ENCODE results near the gene VTN.

Gene VTN

DNA sequence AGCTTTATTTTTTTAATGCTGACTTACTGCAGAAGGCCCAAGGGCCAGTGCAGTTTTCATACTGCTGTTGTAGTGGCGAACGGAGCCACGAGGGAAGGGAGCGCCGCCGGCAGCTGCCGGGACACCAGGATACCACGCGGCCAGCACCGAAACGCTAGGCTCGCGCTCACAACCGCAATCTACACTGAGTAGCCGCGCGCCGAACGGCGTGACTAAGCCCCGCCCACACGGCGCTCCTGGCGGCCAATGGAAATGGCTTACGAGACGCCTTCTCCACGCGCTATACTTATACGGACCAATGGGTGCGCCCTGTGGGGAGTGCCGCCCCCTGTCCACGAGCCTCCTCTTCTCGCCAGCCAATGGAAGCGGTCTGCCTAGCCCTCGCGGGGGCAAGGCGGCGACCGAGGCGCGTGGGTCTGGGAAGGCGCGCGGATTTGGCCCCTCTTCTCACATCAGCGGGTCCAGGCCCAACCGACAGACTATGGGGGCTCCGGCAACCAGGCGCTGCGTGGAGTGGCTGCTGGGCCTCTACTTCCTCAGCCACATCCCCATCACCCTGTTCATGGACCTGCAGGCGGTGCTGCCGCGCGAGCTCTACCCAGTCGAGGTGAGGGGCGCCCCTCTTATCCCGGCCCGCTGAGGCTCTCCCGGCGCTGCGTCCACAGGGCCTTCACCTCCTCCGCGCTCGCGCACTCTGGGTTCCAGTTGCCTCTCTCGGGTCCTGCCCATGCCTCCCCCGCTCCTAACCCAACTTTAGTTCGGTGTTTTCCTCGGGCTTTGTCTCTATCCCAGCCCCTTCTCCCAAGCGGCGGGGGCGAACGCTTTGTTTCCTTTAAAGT, 51.1 kb downstream of the VTN start, which contains the start of gene TMEM97:
Gene TMEM97 (plus strand): TSS at position 442 of the 839 bp plus-strand sequence. CDS start 40 bp downstream, at position 482.
- DNase-seq: peak; percentile 87

- DNase-seq: no peak
These were observed 51.9 kb downstream of the VTN start for GRCh38 chr17:28317966-28318758.

All from NCI-H2227 treated with DMSO at 0.1 percent for 48 hours (cell line).